HCT116 (cell line): ENCODE measurements around the gene PKM. TPM values are rescaled to one million over a fixed set of nuclear protein-coding genes. Genes with fewer than 3 reads are reported as not detected.

Experiments
- ATAC-seq: fragments of 200-7000 bp; cut with Tn5 transposase; 2 replicates; pipeline ENCODE4 v1.9.1; 2020; ENCODE audit warnings: mild to moderate bottlenecking, moderate library complexity
- BruUV-seq: library from RNA; stranded (reverse); fragments of 400-500 nt; replicated peaks from 2 replicates; lab custom pipeline; 2021; lab: Mats Ljungman, UMichigan
- CTCF ChIA-PET: fragments of 300-600 bp; sonication (Branson Sonifier 250); formaldehyde crosslinking; loops from one replicate; lab custom pipeline; 2021; ENCODE audit warnings: antibody characterized with exemption; lab: Charles Lee
- POLR2A ChIA-PET: fragments of 300-600, 350-600 bp; sonication (Branson Sonifier 250); formaldehyde crosslinking; loops from one replicate; lab custom pipeline; 2021; ENCODE audit warnings: antibody characterized with exemption; lab: Charles Lee
- RAD21 ChIA-PET, 2 experiments: fragments of 300-600 bp; sonication (Branson Sonifier 250); formaldehyde crosslinking; loops; one replicate each; lab custom pipeline; 2023; ENCODE audit warnings: low total read pairs in 2 of 2; ENCODE audit not compliant: uncharacterized antibody in 2 of 2, unreplicated experiment in 2 of 2, low non-redundant PET in 1 of 2; lab: Charles Lee
- DNase-seq: peaks from one replicate; pipeline ENCODE4 v3.0.0-alpha.2; 2010; ENCODE audit warnings: low read depth, low spot score
- H2AFZ ChIP-seq: fragments of 200-600 bp; shearing (Covaris generic), sonication (generic); 2 replicates; pipeline ENCODE4 v1.6.1; 2017; ENCODE audit warnings: low read depth, mixed run types, mixed read lengths, antibody characterized with exemption, low read length; ENCODE audit not compliant: poor library complexity, severe bottlenecking
- H3K27ac ChIP-seq: 2 replicates; pipeline ENCODE4 v1.5.1; 2012; ENCODE audit warnings: low read depth, low read length
- H3K27me3 ChIP-seq: fragments of 200-600 bp; sonication (generic); 2 replicates; pipeline ENCODE4 v1.6.1; 2016; ENCODE audit warnings: mixed run types, low read length, mixed read lengths; ENCODE audit not compliant: insufficient read depth
- H3K36me3 ChIP-seq, 2 experiments: fragments of 200-500 bp in 1 of 2; fragments of 200-600 bp in 1 of 2; sonication (Bioruptor generic) in 1 of 2; sonication (generic) in 1 of 2; 2 replicates each; pipeline versions ENCODE4 v1.5.1 to v1.6.1; 2014 to 2016; ENCODE audit warnings: low read length in 2 of 2, inconsistent platforms in 1 of 2, mixed read lengths in 1 of 2, mixed run types in 1 of 2; ENCODE audit not compliant: insufficient read depth in 2 of 2, control insufficient read depth in 1 of 2
- H3K4me1 ChIP-seq, 2 experiments: fragments of 200-600 bp in 1 of 2; sonication (generic) in 1 of 2; 2 replicates each; pipeline versions ENCODE4 v1.5.1 to v1.6.1; 2012 to 2017; ENCODE audit warnings: low read length in 2 of 2, inconsistent platforms in 1 of 2, mild to moderate bottlenecking in 1 of 2, mixed read lengths in 1 of 2, mixed run types in 1 of 2, moderate library complexity in 1 of 2; ENCODE audit not compliant: insufficient read depth in 2 of 2, control insufficient read depth in 1 of 2
- H3K4me2 ChIP-seq: fragments of 200-600 bp; sonication (generic); 2 replicates; pipeline ENCODE4 v1.6.1; 2017; ENCODE audit warnings: mixed run types, low read length, mixed read lengths
- H3K4me3 ChIP-seq, 2 experiments: fragments of 200-600 bp in 1 of 2; sonication (generic) in 1 of 2; replicated peaks in 1 of 2; 2 replicates each; pipeline ENCODE4 v1.5.1; 2011 to 2016; ENCODE audit warnings: low read length in 2 of 2, control low read depth in 1 of 2, low read depth in 1 of 2, mild to moderate bottlenecking in 1 of 2, mixed read lengths in 1 of 2, mixed run types in 1 of 2
- H3K79me2 ChIP-seq: fragments of 200-600 bp; sonication (generic); 2 replicates; pipeline ENCODE4 v1.6.1; 2017; ENCODE audit warnings: mild to moderate bottlenecking, mixed run types, low read length, moderate library complexity, mixed read lengths; ENCODE audit not compliant: insufficient read depth
- H3K9ac ChIP-seq: fragments of 200-600 bp; sonication (generic); 2 replicates; pipeline ENCODE4 v1.6.1; 2016; ENCODE audit warnings: low read length, mixed read lengths
- H3K9me2 ChIP-seq: fragments of 200-600 bp; sonication (generic), shearing (Covaris generic); 2 replicates; pipeline ENCODE4 v1.6.1; 2017; ENCODE audit warnings: mixed run types, mild to moderate bottlenecking, moderate library complexity; ENCODE audit not compliant: insufficient read depth
- H3K9me3 ChIP-seq, 2 experiments: fragments of 200-500 bp in 1 of 2; fragments of 200-600 bp in 1 of 2; sonication (Bioruptor generic) in 1 of 2; sonication (generic) in 1 of 2; 2 replicates each; pipeline ENCODE4 v1.6.1; 2014 to 2017; ENCODE audit warnings: low read length in 2 of 2, mixed read lengths in 2 of 2, inconsistent platforms in 1 of 2, low read depth in 1 of 2, mild to moderate bottlenecking in 1 of 2, mixed run types in 1 of 2, moderate library complexity in 1 of 2; ENCODE audit not compliant: control insufficient read depth in 1 of 2, insufficient read depth in 1 of 2
- H4K20me1 ChIP-seq: fragments of 200-600 bp; sonication (generic), shearing (Covaris generic); 2 replicates; pipeline ENCODE4 v1.6.1; 2017; ENCODE audit warnings: mixed run types, mild to moderate bottlenecking, moderate library complexity; ENCODE audit not compliant: insufficient read depth
- ATF3 ChIP-seq: IDR thresholded peaks from 2 replicates; pipeline ENCODE4 v1.6.1; 2012
- EGR1 ChIP-seq: IDR thresholded peaks from 2 replicates; pipeline ENCODE4 v1.6.1; 2012; ENCODE audit warnings: low read depth
- ELF1 ChIP-seq: IDR thresholded peaks from 2 replicates; pipeline ENCODE4 v1.6.1; 2012; ENCODE audit warnings: low read depth, borderline replicate concordance
- EZH2phosphoT487 ChIP-seq: fragments of 200-600 bp; IDR thresholded peaks from 2 replicates; pipeline ENCODE4 v1.6.1; 2018; ENCODE audit warnings: antibody characterized with exemption, borderline replicate concordance
- MAX ChIP-seq: IDR thresholded peaks from 2 replicates; pipeline ENCODE4 v1.6.1; 2012
- POLR2A ChIP-seq: IDR thresholded peaks from 2 replicates; pipeline ENCODE4 v1.7.0; 2011; ENCODE audit warnings: borderline replicate concordance; ENCODE audit not compliant: insufficient read depth, insufficient read length; ENCODE audit errors: extremely low read depth
- SIN3A ChIP-seq: IDR thresholded peaks from 2 replicates; pipeline ENCODE4 v1.6.1; 2012; ENCODE audit warnings: low read depth
- SP1 ChIP-seq: IDR thresholded peaks from 2 replicates; pipeline ENCODE4 v1.6.1; 2012; ENCODE audit warnings: low read depth
- YY1 ChIP-seq: IDR thresholded peaks from 2 replicates; pipeline ENCODE4 v1.6.1; 2011; ENCODE audit warnings: low read length, low read depth, moderate library complexity, mild to moderate bottlenecking; ENCODE audit not compliant: insufficient replicate concordance; ENCODE audit errors: extremely low read depth
- ZFX ChIP-seq: fragments of 450-650 bp; IDR thresholded peaks from 2 replicates; pipeline ENCODE4 v1.6.1; 2017
- intact Hi-C: fragments of 100-400 bp; cut with micrococcal nuclease; formaldehyde crosslinking; loops from 2 replicates; pipeline ENCODE4 v1.10.0; 2022
- total RNA-seq: library from RNA; stranded (reverse); gene quantifications from one replicate; pipeline ENCODE4 v1.2.1, GENCODE V29; 2021; ENCODE audit not compliant: unreplicated experiment

Gene PKM
- total RNA-seq, 1 experiment from 2014 or later, result 1,664 TPM

GRCh38 chr15:72175186-72176044, 55.6 kb downstream of the PKM start:
- H3K4me2 ChIP-seq, result no peak overlapping the region
- ChIA-PET RAD21 (no interaction called here), POLR2A (no interaction called here), CTCF (no interaction called here)
- DNase-seq (no peak), ATAC-seq (no peak)
- H3K79me2 ChIP-seq, result no peaks in the 10 kb centered on the region
- H3K9me3 ChIP-seq, result no peaks in the 10 kb centered on the region
- H3K27me3 ChIP-seq, result no peaks in the 10 kb centered on the region
- intact Hi-C loops, result no loop called here
- H3K27ac ChIP-seq, result no peak overlapping the region
- H3K9me2 ChIP-seq, result no peaks in the 10 kb centered on the region
- TF ChIP-seq SP1 (no peak), EGR1 (no peak), YY1 (no peak), ATF3 (no peak), ELF1 (no peak), EZH2phosphoT487 (no peak)
- H3K4me1 ChIP-seq, result peaks cover 3 to 4% of the 10 kb centered on the region in 2 experiments; a peak in 2 of 4 replicates
- no TSS peak for BruUV-seq
- H3K36me3 ChIP-seq, result no peaks in the 10 kb centered on the region
- H2AFZ ChIP-seq, result no peak overlapping the region
- no peaks in the 10 kb centered on the region for H4K20me1 ChIP-seq
- H3K4me3 ChIP-seq, result no peak overlapping the region
- no peak overlapping the region for H3K9ac ChIP-seq

DNA sequence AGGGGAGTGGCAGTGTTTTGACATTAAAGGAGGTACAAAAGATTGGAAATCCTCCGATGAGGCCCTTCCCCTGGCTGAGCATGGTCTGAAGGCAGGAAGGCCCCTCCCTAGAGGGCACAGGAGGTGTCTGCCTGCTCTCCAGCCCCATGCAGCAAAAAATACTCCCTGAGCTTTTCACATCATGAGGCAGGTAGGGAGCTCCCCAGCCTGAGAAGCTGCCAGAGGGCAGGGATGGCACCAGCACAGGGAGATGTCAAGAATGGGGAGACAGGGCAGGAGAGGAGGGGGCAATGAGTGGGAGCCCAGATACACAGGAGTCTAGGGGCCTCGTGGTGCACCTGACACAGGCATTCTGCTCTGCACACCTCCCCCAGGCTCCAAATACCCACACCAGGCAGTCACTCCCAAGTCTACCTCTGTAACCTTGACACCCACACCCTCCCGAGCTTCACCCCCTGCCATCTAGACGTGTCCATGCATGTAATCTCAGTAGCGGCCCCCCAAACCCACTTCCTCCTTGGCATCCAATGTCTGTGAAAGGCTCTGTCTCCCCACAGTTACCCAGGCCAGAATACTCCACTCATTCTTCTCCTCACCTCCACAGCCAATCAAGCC, 56.3 kb downstream of the PKM start:
- H3K79me2 ChIP-seq, result no peaks in the 10 kb centered on the region
- H4K20me1 ChIP-seq, result no peaks in the 10 kb centered on the region
- no peak for ATAC-seq
- no peak overlapping the region for H3K4me3 ChIP-seq
- BruUV-seq, result no TSS peak
- no peak for TF ChIP-seq POLR2A
- no peak for TF ChIP-seq SIN3A
- TF ChIP-seq SP1, result no peak
- TF ChIP-seq ZFX, result no peak
- TF ChIP-seq EGR1, result no peak
- TF ChIP-seq MAX, result no peak
- POLR2A ChIA-PET, result no interaction called here
- no peaks in the 10 kb centered on the region for H3K36me3 ChIP-seq
- H2AFZ ChIP-seq, result no peak overlapping the region
- no peaks in the 10 kb centered on the region for H3K27me3 ChIP-seq
- no peak for DNase-seq
- H3K9ac ChIP-seq, result no peak overlapping the region
- intact Hi-C loops, result no loop called here
- H3K27ac ChIP-seq, result no peak overlapping the region
- peaks cover 3 to 4% of the 10 kb centered on the region in 2 experiments; a peak in 2 of 4 replicates for H3K4me1 ChIP-seq
- CTCF ChIA-PET, result no interaction called here
- RAD21 ChIA-PET, result no interaction called here
- no peaks in the 10 kb centered on the region for H3K9me2 ChIP-seq
- H3K9me3 ChIP-seq, result no peaks in the 10 kb centered on the region
- no peak overlapping the region for H3K4me2 ChIP-seq
